Measurements from ENCODE around the gene TMEM88. TPM values are rescaled to one million over a fixed set of nuclear protein-coding genes. Genes with fewer than 3 reads are reported as not detected.

Gene TMEM88
- total RNA-seq (ENCODE audit: low replicate concordance) = 13.8 and 53.7 TPM in 2 replicates

- Mint-ChIP-seq H3K4me1 (peaks cover 21% of the 10 kb centered on the region), H3K9me3 (no peaks in the 10 kb centered on the region), H3K36me3 (peaks cover 13% of the 10 kb centered on the region), H3K4me3 (peak within 1 kb of the TSS; percentile 73), H3K27me3 (ENCODE audit: insufficient read depth, low read depth) (peaks cover 11% of the 10 kb centered on the region), H3K27ac (peak within 1 kb of the TSS; percentile 55)
- Histone ChIP-seq H3F3A (ENCODE audit: low read depth) (peaks cover 79% of the 10 kb centered on the region), H3K27me3 (peaks cover 16% of the 10 kb centered on the region), H3K4me1 (peaks cover 46% of the 10 kb centered on the region), H3K36me3 (peaks cover 9% of the 10 kb centered on the region), H3K9ac (no peak within 1 kb of the TSS), H2AFZ (replicated peaks) (no peak within 1 kb of the TSS), H3K79me2 (ENCODE audit: low read depth) (peaks cover 20% of the 10 kb centered on the region), H3K9me3 (ENCODE audit: low read depth) (no peaks in the 10 kb centered on the region), H3K4me2 (peak within 1 kb of the TSS; percentile 94), H4K20me1 (ENCODE audit: low read depth) (peaks cover 63% of the 10 kb centered on the region), H3K27ac (no peak within 1 kb of the TSS), H3K4me3 (peak within 1 kb of the TSS; percentile 74)
- DNase-seq (ENCODE audit: low spot score) = peak; percentile 96
- TF ChIP-seq CTCF (IDR thresholded peaks at IDR 0.05) = no peak
- no peak for TF ChIP-seq EZH2 (IDR thresholded peaks at IDR 0.05)
- TF ChIP-seq EZH2phosphoT487 (IDR thresholded peaks at IDR 0.05) = no peak
These were observed at the start of gene TMEM88 for GRCh38 chr17:7854851-7855659. TMEM88 (plus strand) TSS chr17:7855066; CDS start chr17:7855075, 9 bp downstream.

- no peak for DNase-seq (ENCODE audit: low spot score)
- Mint-ChIP-seq H3K4me1 (no peaks in the 10 kb centered on the region), H3K27ac (no peak overlapping the region), H3K9me3 (peaks cover 2% of the 10 kb centered on the region), H3K4me3 (no peak overlapping the region), H3K27me3 (ENCODE audit: insufficient read depth, low read depth) (peaks cover 8% of the 10 kb centered on the region), H3K36me3 (no peaks in the 10 kb centered on the region)
- Histone ChIP-seq H3K9me3 (ENCODE audit: low read depth) (no peaks in the 10 kb centered on the region), H3F3A (ENCODE audit: low read depth) (no peaks in the 10 kb centered on the region), H3K4me1 (no peaks in the 10 kb centered on the region), H3K27me3 (no peaks in the 10 kb centered on the region), H3K27ac (no peak overlapping the region), H3K79me2 (ENCODE audit: low read depth) (no peaks in the 10 kb centered on the region), H2AFZ (replicated peaks) (no peak overlapping the region), H3K9ac (no peak overlapping the region), H3K4me2 (no peak overlapping the region), H3K4me3 (no peak overlapping the region), H4K20me1 (ENCODE audit: low read depth) (no peaks in the 10 kb centered on the region), H3K36me3 (no peaks in the 10 kb centered on the region)
- TF ChIP-seq CTCF (IDR thresholded peaks at IDR 0.05) (no peak), EZH2 (IDR thresholded peaks at IDR 0.05) (no peak), EZH2phosphoT487 (IDR thresholded peaks at IDR 0.05) (no peak)
These were observed 48.3 kb upstream of the TMEM88 start for GRCh38 chr17:7806587-7806986.

GRCh38 chr17:7807206-7807605 is 47.7 kb upstream of the TMEM88 start:
- no peak for DNase-seq (ENCODE audit: low spot score)

More at GRCh38 chr17:7807206-7807605, 47.7 kb upstream of the TMEM88 start:
- H3K27me3 ChIP-seq = no peaks in the 10 kb centered on the region
- Mint-ChIP-seq H3K4me1 (no peaks in the 10 kb centered on the region), H3K36me3 (no peaks in the 10 kb centered on the region), H3K4me3 (no peak overlapping the region), H3K27ac (no peak overlapping the region), H3K27me3 (ENCODE audit: insufficient read depth, low read depth) (peaks cover 8% of the 10 kb centered on the region), H3K9me3 (peaks cover 2% of the 10 kb centered on the region)
- no peaks in the 10 kb centered on the region for H3F3A ChIP-seq (ENCODE audit: low read depth)
- no peak overlapping the region for H3K4me2 ChIP-seq
- H4K20me1 ChIP-seq (ENCODE audit: low read depth) = no peaks in the 10 kb centered on the region
- H3K9ac ChIP-seq = no peak overlapping the region
- no peak overlapping the region for H3K4me3 ChIP-seq
- H3K79me2 ChIP-seq (ENCODE audit: low read depth) = no peaks in the 10 kb centered on the region
- H3K36me3 ChIP-seq = no peaks in the 10 kb centered on the region
- TF ChIP-seq EZH2phosphoT487 (IDR thresholded peaks at IDR 0.05) (no peak), EZH2 (IDR thresholded peaks at IDR 0.05) (no peak), CTCF (IDR thresholded peaks at IDR 0.05) (no peak)
- no peaks in the 10 kb centered on the region for H3K9me3 ChIP-seq (ENCODE audit: low read depth)
- no peak overlapping the region for H3K27ac ChIP-seq
- H3K4me1 ChIP-seq = no peaks in the 10 kb centered on the region
- no peak overlapping the region for H2AFZ ChIP-seq (replicated peaks)

Measured in neural progenitor cell (in vitro differentiated cells).